GM21737 (cell line): ENCODE measurements around the gene EFHD2.
"Not testable (repeated sequence)": the region's sequence is repeated elsewhere in the genome, so short reads cannot be mapped to it uniquely, and the experiment has no call there.

Source experiments
- ATAC-seq: cut with Tn5 transposase; IDR thresholded peaks from one replicate; pipeline ENCODE4 v1.9.1; 2021; ENCODE audit warnings: mild to moderate bottlenecking, moderate library complexity; ENCODE audit not compliant: unreplicated experiment

Gene EFHD2

DNA sequence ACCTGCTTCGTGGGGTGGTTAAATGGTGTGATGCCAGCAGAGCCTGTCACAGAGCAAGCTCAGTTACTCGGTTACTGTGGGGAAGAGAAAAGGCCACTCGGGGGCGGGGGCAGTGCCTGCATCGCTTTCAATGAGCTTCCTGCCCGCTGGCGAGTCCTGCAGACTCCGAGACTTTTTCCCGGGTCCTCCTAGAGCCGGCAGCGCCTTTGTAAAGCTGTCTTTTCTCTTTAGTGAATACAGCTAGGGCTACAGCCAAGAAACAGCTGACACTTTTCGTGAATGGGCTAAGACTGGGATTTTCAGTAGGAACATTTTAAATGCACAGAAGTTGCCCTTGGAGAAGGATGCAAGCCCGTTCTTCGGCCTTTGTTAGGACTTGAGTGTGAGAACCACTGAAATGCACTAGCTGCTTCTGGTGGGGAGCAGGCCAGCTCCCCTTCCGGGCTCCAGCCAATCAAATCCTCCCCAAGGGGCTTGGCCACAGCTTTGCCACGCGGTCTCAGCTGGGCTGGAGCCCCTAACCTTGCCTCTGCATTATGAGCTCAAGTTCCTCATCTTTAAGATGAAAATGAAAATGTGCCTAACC, 23.4 kb upstream of the EFHD2 start:
- no peak for ATAC-seq

DNA sequence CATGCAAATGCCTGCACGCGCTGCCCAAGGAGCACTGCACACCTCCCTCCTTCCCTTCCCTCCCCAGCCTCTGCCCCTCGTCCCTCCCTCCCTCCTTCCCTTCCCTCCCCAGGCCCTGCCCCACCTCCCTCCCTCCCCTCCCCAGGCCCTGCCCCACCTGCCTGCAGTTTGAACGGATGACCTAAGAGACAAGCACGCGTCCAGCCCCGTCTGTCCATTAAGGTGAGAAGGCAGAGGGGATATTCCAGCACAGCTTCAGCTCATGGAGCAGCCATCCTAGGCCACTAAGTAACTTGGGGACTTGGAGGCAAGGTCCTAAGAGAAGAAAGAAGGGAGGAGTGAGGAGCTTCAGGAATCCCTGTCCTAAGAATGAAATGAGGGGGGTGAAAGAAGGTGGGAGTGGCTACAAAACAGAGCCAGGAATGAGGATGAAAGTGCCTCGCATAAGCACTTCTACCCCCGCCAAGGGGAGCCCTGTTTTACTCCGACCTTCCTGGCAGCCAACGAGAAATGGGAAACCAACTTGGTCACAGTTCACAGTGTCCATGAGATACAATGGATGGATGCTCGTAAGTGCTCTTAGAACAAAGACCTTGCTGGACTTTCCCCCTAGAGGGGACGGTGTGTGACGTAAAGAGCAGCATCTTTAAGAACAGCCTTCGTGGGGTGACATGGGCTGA, 21.3 kb upstream of the EFHD2 start:
- ATAC-seq, result no peak

DNA sequence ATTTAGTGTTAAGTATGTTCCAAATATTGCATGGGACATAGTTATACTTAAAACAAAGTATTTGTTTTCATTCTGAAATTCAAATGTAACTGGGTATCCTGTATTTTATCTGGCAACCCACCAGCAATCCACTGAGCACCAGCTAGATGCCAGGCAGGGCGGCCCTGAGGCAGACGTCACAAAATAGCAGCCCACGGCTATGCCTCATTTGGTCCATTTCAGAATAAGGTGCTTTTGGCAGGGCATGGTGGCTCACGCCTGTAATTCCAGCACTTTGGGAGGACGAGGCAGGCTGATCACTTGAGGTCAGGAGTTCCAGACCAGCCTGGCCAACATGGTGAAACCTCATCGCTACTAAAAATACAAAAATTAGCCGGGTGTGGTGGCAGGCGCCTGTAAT, 19.9 kb upstream of the EFHD2 start:
- not testable (repeated sequence) for ATAC-seq

- no peak for ATAC-seq
Observed at GRCh38 chr1:15390667-15391066, 19.0 kb upstream of the EFHD2 start.

- ATAC-seq, result no peak
Observed at GRCh38 chr1:15391366-15391765, 18.3 kb upstream of the EFHD2 start.

GRCh38 chr1:15393475-15394257, 16.0 kb upstream of the EFHD2 start:
- ATAC-seq, result no peak

- ATAC-seq, result no peak
Observed at GRCh38 chr1:15394258-15394690, 15.4 kb upstream of the EFHD2 start.

- ATAC-seq, result no peak
Observed at GRCh38 chr1:15397236-15397635, 12.5 kb upstream of the EFHD2 start.

- no peak for ATAC-seq
Observed at GRCh38 chr1:15399710-15400109, 10.0 kb upstream of the EFHD2 start.

- no peak for ATAC-seq
Observed at GRCh38 chr1:15400627-15401026, 9.1 kb upstream of the EFHD2 start.

DNA sequence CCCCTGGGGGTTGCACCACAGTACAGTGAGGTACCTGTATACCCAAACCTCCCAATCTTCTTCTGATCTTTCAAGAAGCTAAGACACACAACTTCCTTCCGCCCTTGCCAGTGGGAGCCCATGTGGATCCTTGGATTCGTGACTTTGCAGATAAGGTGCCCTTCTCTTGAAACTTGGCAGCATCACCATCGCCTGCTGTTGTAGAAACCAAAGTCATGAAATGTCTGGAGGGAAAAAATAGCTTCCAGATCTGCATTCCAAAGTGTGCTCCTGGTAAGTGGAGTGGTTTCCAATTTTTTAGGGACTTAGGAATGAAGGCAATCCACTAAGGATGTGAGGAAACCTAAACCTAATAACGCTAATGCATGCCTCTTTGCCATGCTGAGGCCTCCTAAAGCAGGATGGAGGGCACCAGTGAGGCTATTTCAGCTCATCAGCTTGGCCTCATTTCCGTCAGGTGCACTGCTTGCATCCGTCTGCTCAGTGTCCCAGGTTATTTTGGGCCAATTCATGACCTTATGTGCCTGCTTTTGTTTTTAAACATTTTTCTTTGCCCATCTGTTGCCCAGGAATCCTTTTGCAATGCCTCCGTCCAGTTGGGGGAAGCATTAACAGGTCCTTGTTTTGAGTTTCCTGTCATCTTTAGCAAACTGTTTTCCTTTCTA, 8.2 kb upstream of the EFHD2 start:
- ATAC-seq, result no peak

DNA sequence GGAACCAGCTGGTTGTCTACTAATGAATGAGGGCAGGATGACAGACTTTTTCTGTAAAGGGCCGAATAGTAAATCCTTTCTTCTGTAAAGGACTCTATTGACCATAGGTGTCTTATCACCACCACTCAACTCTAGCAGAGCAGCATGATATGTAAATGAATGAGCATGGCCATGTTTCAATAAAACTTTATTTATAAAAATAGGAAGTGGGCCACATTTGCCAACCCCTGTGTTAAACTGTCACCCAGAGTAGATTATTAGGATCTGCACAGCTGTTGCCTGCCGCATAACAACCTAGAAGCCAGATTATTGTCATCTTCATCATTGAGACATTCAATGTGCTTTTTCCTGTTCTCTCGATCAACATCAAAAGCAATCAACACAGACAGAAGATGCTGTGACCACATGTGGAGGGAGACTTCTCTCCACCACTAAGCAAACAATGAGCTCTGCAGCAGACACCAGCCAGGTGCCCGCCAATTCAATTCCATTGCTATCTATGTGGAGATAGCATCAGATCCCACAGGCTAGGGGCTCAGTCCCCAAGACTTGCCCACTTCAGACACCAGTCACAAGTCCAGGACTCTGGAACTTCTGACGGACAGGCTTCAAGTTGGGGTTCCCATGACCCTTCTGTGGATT, 6.8 kb upstream of the EFHD2 start:
- ATAC-seq, result no peak

DNA sequence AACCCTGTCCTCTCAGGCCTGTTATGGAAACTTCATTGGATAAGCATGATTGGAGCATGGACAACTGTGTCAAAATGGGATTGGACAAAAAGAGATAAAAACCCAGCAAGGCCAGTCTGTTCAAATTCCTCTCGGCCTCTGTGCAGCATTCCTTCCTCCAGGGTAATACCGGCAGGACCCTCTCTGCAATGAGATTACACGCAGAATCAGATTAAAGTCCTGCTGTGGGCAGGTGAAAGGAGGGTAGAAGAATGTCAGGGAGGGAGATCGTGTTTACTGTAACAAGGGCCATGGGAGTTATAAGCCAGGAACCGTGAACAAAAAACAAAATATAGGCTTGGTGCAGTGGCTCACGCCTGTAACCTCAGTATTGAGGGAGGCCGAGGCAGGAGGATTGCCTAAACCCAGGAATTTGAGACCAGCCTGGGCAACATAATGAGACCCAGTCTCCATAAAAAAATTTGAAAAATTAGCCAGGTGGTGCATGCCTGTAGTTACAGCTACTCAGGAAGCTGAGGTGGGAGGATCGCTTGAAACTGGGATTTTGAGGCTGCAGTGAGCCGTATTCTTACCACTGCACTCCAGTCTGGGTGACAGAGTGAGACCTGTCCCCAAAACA, 5.6 kb upstream of the EFHD2 start:
- ATAC-seq, result no peak

GRCh38 chr1:15405106-15405850, 4.4 kb upstream of the EFHD2 start:
- no peak for ATAC-seq

GRCh38 chr1:15406614-15407559, 2.8 kb upstream of the EFHD2 start:
- ATAC-seq, result no peak

GRCh38 chr1:15407580-15407979, 2.1 kb upstream of the EFHD2 start:
- ATAC-seq, result no peak

- ATAC-seq, result no peak
Observed at GRCh38 chr1:15408890-15409387, 749 bp upstream of the EFHD2 start.

GRCh38 chr1:15410223-15410883, 665 bp downstream of the EFHD2 start:
- ATAC-seq, result no peak
